DMS114 treated with DMSO at 0.1 percent for 48 hours (cell line): ENCODE measurements around the gene RPL19.
"Not testable (repeated sequence)": the region's sequence is repeated elsewhere in the genome, so short reads cannot be mapped to it uniquely, and the experiment has no call there.

Source experiments
- DNase-seq: peaks from one replicate; lab custom pipeline; 2025; ENCODE audit not compliant: unreplicated experiment; lab: John Stamatoyannopoulos, UW

The RPL19 gene

DNA sequence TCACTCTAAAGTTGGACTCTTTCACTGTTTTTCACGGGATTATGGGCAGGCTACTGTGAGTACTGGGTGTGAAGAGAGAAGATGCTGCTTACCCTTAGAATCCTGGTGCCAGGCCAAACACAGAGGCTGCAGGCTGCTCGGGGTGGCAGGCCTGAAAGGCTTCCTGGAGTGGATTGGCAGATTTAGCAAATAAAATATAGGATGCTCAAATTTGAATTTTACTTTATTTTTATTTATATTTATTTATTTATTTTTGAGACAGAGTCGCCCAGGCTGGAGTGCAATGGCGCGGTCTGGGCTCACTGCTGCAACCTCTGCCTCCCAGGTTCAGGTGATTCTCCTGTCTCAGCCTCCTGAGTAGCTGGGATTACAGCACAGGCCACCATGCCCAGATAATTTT, 40.5 kb downstream of the RPL19 start:
- DNase-seq: no peak

DNA sequence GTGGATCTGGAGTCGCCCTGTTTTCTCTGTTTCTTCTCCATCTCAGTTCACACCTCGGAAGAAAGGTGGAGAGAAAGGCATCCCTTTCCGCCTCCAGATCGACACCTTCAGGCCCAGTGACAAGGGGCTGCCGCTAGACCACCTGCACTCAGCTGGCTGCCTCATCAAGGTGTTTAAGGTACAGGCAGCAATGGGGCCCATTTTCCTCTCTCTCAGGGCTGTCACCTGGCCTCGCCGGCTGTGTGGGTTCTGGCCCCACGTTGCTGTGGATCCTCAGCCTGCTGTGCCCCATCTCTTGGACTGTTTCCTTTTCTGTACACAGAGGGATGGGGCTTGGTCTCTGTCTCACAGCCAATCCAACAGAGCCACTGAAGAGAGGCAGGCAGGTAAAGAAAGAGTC, 43.1 kb downstream of the RPL19 start:
- no peak for DNase-seq

DNA sequence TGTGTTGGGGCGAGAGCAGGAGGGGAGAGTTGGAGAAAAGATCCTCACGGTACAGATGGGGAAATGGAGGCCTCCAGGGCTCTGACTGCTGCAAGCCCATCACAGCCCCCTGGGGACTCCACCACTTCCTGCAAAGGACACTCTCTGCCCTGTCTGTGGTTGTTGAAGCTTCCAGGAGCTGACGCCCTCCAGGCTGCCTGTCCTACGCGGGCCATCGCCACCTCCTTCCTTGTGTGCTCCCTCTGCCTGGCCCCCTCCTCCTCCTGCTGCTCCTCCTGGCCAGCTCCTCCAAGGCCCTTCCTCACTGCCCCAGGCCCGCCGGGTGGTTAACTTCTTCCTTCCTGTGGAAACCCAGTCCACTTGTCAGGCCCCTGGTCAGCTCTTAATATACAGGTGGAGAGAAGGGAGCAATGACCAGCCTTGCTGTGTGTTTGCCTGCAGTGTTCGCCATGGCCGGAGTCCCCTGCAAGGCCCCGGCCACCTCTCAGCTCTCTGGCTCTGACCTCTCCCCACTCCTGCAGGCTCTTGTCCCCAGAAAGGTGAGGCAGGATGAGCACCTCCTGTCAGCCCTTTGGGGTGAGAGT, 44.0 kb downstream of the RPL19 start:
- DNase-seq: no peak

DNA sequence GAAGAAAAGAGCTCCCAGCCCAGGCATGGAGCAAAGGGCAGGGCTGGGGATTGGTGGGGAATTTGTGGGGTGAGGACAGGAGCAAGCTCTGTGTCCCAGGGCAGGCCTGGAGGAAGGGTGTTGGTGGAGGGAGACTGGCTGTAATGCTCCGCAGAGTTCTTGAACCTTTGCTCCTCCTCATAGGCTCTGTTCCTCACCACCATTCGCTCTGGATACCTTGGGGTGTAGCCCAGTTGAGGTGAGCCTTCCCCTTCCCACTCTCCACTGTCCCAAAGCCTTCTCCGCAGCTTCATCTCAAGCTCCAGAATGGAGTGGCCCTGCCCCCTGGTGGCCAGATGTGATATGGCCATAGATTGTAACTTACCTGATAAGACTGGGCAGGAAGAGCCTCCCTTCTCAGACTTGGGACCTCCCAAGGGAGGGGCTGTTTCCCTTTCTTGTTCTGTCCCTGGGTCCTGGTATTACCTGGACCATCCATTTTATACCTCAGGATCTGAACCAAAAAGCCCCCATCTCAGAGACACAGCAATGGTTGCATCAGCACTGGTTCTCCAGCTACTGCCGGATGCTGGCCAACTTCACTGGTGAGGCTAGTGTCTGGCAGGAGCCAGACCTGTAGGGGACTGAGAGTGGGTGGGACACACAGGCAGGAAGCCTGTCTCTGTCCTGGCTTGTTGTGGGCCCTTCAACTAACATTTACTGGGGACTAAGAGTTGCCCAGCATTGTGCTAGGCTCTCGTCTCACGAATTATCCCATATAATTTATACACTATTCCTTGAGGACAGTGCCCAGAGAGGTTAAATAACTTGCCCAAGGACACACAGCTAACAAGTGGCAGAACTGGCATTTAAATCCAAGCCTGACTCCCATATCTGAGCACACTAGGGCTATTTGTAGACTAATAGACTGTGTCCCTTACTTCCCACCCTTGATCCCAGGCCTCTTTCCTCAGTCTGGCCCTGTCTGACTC, 44.8 kb downstream of the RPL19 start:
- DNase-seq: peak; percentile 71

DNA sequence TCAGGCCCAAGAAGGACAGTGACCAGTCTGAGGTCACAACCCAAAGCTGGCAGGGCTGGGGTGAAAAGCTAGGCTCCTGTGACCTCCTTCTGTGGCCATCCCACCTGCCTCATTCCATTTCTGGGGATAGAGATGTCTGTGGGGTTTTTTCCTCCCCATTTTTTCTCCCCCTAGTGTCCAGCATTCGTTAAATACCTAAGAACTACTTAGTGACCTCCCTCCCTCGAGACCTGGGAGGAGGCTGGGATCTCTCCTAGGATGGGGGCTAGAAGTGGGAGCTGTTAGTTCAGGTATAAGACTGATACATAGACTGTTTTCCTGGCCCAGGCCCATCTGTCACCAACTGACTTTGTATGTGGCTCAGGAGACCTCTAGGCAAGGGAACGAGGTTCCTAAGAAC, 46.2 kb downstream of the RPL19 start:
- no peak for DNase-seq

DNA sequence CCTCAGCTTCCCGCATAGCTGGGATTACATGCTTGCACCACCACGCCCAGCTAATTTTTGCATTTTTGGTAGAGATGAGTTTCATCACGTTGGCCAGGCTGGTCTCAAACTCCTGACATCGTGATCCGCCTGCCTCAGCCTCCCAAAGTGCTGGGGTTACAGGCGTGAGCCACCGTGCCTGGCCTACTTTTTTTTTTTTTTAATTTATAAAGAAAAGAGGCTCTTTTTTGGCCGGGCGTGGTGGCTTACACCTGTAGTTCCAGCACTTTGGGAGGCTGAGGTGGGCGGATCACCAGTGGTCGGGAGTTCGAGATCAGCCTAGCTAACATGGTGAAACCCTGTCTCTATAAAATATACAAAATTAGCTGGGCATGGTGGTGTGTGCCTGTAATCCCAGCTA, 50.0 kb downstream of the RPL19 start:
- DNase-seq: not testable (repeated sequence)

DNA sequence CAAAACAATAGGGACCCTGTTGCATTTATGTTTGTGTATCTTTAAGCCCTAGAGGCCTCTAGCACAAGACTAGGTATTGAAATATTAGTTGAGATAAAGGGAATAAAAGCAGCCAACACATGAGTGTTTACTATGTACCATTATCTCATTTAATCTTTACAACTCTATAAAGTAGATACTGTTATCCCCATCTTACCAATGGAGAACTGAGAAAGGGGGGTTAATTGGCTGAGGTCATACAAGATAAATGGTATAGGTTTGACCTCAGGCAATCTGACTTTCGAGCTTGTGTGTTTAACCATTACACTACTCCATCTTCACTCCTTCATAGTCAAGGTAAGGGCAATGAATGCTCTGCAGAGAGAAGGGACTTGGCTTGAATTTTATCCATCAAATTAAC, 51.9 kb downstream of the RPL19 start:
- no peak for DNase-seq

DNA sequence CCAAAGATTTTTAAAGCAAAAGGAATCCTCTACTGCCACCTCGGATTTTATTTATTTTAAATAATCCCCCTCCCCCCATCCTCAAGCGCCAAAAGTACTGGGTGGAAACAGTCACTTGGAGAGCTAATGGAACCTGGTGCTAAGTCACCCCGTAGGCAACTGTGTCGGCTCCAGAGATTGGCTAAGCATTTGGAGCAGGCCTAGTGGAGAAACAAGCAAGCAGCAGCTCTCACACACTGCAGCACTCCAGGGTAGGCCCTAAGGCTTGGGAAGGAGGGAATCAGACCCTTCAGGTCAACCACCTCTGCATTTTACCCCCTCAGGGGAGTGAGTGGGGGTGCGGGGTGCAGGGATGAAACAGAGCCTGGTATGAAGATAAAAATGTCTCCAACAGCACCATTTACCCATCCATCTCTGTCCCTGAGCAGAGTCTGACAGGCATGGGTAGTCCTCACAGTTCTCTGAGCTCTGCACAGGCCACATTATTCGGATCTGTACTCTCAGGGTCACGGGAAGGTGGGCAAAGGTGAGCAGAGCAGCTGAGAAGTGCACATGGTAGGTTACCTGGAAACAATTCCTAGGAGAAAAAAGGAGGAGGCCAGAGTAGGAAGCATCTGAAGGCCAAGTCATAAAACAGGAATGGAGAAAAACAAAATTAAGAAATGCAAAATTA, 52.8 kb downstream of the RPL19 start:
- DNase-seq: no peak
